Fibroblast of peridontal ligament (primary cell): Measurements from ENCODE around the gene KATNB1.
A peak's percentile ranks its signal among the peaks of the same experiment; 100 is the strongest.

Source experiments
- DNase-seq: peaks from one replicate; pipeline ENCODE4 v3.0.0-alpha.2; 2010; ENCODE audit errors: extremely low read depth

KATNB1 gene

DNA sequence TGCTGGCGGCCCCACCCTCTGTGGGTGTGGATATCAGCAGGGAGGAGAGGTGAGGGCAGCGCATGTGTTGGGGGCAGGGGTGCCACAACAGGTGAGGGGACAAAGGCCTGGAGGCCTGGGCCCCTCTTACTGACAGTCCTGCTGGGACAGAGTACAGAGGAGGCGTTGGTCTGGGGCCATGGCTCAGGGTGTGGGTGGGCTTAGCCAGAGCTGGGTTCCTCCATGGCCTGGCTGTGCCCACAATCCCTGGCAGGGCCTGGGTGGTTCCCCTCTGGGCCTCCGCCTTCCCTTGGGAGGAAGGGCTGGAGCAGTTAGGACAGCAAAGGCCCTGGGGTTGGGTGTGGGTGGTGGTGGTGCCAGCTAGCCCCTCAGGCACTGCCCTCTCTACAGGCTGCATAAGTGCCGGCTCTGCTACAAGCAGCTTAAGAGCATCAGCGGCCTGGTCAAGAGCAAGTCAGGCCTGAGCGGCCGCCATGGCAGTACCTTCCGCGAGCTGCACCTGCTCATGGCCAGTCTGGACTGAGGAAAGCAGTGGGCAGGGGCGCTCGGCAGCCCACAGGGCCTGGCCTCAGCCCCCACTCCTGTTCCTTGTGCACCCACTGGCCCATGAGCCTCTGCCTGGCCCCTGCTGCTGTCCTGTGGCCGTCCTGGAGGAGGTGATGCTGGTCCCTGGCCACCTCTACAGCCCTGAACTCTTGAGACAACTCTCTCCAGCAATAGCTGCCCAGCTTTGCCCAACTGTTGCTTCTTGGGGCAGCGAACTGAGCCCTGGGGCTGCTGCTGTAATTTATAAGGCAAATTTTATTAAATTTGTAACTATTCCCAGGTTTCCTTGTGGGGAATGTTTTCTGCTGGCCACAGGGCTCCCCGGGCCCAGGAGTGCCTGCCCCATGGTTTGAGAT is 21.1 kb downstream of the KATNB1 start:
- no peak for DNase-seq

DNA sequence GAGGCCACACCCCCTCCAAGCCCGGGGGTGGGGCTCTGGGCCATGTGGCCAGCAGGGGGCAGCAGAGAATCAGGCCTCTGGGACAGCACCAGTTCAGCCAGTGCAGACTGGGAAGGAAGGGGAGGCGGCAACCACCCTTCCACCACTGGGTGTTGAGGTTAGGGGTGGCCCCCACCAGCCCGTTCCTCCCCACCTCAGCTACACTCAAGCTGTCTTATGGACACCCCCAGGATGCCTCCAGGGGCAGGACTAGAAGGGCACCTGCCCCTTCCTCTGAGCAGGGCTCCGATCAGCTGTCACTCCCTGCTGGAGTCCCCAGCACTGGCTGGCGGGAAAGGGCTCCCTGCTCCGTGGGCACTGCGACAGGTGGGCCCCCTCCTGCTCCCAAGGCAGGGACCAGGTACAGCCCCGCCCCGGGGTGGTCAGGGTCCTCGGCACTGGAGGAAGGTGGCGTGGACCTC is 21.8 kb downstream of the KATNB1 start:
- peak; percentile 72 for DNase-seq

DNA sequence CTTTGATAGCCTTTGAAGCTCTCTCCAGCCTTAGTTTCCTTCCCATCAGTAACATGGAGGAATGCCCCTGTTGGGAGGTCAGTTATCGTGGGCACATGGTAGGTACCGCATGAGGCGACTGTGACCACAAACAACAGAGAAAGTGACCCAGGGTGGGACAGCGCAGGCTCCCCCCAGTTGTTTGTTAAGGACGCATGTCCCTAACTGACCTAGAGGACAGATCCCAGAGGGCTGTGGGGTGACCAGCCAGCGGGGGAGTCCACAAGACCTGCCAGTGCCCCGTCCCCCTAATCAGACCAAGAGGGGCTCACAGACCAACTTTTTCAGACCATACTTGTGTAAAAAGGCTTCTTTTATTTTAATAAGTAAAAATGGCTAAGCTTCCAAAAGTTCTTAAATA is 22.3 kb downstream of the KATNB1 start:
- no peak for DNase-seq

DNA sequence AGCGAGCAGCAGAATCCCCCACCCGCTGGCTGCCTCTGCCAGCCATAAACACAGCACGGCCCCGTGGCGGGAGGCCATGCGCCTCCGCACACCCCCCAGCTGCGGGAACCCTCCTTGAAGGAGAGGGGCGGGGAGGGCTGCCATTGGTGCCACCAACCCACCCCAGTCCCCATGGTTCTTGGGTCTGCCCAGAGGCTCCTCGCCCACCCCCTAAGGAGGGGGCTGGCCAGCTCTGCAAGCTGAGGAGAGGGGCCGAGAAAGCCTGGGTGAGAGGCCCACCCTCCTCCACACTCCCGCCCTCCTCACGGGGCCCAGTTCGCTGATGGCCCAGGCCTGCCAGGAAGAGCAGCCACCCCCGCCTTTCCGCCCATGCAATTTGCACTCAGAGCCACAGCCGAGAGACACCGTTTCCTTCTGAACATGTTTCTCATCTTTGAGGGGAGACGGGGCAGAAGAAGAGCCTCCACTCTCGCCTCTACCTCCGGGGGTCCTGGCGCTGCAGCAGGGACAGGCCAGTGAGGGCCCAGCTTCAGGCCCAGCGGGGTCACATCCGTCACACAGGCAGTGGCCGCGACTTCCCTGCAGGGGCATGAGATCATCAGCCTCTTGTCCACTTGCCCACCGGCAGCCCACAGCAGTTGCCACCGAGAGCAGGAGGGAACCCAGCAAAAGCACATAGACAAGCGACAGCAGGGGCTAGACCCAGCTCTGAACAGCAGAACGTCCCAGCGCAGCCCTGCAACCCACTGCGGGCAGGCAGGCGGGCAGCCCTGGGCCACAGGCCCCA is 23.0 kb downstream of the KATNB1 start:
- DNase-seq, result no peak

DNA sequence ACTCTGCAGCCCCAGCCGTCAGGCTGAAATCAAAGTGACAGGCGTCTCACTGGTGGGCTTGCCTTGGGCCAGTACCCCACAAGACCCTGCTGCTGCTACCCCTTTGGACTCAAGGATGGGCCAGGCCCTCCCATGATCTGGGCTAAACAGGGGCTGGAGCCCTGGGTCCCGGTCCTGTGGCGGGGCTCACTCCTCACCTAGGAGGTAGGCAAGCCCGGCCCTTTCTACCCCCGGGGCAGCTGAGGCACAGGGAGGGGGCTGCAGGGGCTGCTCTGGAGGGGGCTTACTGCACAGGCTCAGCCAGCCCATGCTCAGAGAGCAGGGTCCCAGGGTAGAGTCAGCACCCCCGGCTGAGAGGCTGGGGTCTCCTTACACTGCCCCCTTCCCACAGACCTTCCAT is 23.6 kb downstream of the KATNB1 start:
- no peak for DNase-seq

DNA sequence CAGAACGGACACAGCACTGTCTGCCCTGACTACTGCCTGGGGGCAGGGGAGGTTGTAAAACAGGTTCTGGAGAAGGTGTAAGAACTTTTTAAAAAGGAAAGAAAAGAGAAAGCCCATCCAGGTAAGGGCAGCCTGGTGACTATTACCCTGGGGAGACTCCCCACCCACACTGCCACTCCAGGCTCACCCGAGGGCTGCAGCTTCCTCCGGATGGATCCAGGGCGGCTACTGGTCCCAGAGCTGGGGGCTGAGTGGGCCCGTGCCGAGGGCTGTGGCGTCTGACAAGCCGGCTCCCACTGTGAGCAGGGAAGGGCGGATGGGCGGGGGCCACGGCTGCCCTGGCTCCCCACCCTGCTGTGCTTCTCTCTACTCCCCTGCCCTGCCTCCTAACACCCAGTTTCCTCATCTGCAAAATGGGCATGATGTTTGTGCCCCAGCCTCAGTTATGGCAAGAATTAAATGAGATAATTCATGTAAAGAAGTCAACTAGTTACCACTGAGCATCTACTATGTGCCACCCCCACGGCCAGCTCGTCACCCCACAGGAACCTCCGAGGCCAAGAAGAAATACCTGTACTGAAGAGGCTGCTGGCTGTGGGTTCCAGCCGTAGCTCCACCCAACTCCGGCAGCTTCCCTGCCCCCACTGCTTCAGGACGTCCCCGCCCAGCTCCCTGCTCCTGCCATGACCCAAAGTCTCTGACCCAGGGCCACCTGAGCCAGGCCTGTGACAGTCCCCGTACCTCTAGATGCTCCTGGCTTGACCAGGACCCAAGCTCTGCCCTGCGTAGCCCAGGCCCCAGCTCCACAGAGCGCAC is 24.2 kb downstream of the KATNB1 start:
- DNase-seq, result no peak

DNA sequence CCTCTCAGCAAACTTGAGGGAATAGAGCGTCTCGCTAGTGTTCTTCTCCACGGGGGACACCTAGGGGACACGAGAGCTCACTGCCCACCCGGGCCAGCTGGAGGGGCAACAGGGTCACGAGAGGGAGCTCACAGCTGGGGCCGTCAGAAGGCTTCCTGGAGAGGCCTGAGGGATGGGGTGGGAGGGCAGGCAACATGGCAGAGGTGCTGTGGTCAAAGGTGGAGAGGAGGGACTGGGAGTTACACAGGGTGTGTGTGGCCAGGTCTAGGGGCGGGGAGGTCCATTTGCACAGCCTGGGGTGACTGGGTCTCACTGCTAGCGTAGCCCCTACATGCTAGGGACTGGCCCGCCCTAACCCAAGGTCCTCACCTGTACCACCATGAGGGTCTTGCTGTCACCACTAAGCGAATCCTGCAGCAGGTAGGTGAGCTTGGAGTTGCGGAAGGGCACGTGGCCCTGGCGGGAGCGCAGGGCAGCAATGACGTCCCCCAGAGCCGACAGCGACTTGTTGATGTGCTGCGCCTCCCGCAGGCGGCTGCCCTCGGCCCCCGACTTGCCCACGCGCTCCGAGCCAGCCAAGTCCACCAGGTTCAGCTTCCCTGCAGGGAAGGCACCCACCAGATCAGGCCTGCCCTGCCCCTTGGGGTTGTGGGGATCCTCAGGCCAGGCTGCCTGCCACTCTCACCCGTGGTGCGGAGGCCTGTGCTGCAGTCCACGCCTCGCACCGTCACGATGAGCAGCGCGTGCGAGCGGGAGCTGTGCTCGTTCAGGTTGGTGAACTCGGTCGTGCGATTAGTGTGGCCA is 25.0 kb downstream of the KATNB1 start:
- no peak for DNase-seq

DNA sequence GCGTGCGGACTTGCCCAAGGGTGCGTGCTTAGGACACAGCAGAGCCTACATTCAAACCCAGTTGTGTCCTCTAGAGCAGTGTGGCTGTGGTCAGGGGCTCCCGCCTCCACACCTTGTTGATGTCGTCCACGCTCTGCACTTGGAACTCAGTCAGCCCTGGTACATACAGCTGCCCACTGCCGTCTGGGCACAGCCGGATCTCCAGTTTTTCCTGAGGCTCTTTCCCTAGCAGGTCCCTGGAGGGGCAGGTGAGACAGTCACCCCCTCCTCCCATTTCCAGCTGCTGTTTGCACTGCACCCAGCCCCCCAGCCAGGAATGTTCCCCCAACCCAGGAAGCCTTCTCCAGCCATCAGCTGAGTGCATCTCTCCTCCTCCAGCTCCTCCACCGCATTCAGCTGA is 25.7 kb downstream of the KATNB1 start:
- DNase-seq, result no peak

DNA sequence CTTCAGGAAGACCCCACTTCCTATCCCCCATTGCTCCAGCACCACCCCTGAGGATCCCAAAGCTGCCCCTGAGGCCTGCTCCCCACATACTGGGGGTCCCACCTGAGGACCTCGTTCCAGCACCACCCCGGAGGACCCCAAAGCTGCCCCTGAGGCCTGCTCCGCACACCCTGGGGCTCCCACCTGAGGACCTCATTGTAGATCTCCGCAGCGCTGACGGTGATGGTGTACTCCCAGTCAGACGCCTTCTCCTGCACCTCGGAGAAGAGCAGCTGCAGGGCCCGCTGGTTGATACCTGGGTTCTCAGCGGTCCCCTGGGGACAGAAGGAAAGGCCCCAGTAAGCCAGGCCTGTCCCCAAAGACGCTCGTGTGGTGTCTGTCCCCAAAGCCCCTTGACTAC is 26.4 kb downstream of the KATNB1 start:
- DNase-seq, result no peak

DNA sequence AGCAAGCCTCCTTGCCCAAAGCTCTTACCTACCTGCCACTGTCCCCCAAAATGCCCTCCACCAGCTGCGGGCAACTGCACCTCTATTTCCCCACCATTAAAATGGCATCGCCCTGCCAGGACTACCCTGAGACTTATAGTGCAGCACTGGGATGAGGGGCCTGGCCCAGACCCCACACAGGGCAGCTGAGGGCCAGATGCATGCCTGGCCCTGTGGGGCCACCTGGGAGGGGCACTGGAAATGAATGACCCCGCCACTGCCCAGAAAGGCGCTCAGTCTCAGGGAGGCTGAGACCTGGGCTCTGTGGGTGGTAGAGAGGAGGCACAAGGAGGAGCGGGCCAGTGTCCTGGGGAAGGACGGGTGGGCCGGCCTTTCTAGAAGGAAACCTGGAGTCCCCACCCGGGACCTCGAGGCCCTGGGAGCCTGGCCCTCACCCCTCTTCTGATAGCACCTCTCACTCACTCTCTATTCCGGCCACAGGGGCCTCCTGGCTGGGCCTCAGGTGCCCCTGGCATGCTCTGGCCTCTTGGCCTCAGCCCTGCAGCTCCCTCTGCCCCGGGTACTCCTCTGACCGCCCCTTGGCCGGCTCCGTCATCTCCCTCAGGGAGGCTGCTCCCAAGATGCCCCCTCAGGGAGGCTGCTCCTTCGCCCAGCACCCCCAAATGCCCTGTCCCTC is 26.9 kb downstream of the KATNB1 start:
- no peak for DNase-seq

DNA sequence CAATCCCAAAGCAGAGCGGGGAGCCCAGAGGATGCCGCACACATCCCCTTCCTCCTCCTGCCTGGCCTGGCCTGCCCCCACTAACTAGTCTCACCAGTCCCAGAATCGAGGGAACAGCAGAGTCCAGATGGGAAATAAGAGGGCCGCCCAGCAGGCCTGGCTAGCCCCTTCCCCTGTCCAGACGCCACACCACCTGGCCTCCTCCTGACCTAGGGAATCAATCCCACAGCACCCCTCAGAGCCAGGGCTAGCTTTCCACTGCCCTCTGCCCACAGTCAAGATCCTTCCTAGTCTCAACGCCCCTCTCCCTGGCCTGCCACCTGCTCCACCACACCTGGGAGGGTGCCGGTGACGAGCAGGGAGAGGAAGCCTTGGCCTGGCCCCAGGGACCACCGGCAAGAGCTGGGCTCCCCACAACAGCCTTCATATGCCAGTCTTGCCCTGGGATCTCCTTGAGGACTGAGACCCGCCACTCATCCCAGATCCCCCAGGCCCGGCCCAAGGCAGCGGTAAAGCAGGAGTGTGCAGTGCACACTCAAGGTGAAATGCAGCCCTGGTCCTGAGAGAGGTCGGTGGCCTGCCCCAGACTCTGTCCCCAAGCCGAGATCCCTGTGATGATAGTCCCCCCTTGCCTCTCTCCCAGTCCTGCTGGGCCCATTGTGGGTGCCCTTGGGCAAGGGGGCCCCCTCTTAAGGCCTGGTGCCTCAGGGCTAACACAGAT is 27.9 kb downstream of the KATNB1 start:
- DNase-seq, result no peak

DNA sequence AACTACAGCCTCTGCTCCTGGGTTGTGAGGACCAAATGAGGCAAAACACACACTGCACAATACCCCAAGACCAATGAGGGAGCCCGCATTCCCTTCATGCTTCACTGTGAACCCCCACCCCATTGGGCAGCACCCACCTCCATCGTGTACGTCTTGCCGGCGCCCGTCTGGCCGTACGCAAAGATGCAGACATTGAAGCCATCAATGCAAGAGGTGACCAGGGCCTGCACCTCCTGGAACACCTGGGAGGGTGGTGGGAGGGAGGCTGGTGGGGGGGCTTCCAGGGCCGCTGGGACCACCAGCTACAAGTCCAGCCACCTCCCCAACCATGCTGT is 28.4 kb downstream of the KATNB1 start:
- no peak for DNase-seq

DNA sequence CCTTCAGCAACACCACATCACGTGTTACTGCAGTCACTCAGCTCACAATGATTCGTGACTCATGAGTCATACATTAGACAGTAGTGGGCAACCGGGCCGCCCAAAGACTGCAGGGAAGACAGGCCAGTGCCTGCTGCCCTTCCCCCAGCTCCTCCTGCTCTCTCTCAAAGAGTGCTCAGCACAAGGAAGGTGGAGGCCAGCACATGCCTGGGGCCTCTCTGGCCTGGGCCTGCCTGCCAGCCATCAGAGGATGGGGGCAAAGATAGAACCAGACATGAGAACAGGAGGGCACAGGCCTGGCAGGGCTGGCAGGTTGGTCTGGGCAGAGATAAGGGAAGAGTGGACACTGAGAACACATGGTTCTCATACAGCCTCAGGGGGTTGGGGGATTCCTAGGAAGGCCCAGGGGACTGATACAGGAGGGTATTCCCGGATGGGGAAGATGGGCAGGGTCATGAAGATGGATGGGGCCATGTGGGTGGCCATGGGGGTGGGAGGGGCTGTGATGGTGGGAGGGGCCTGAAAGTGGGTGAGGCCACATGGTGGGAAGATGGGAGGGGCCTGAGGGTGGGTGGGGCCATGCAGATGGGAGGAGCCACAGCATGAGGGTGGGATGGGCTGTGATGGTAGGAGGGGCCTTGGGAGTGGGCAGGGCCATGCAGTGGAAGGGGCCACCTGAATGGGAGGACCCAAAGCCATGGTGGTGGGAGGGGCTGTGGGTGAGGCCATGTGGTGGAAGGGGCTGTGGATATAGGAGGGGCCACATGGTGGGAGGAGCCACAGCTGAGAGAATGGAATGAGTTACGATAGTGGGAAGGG is 29.0 kb downstream of the KATNB1 start:
- peak; percentile 71 for DNase-seq

DNA sequence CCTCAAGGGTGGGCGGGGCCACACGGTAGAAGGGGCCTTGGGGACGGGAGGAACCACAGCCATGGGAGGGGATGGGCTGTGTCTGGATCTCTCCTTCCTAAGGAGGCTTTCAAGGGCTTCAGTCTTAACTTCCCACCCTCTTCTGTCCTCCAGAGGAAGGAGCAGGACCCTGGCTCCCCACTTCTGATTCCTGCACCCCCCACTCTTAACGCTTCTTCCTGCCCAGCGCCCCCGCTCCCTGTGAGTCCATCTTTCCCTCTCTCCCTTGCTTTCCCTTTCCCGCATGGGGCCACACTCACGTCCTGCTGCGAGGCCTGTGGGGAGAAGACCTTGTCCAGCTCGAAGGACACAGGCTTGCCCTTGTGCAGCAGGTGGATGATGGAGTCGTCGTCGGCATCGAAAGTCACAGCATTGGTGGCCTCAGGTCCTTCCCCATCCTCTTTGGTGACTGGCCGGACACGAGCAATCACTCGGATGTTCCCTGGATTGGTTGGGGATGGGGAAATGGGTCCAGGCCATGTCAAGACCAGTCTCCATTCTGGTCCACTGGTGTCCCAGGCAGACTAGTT is 29.7 kb downstream of the KATNB1 start:
- no peak for DNase-seq

DNA sequence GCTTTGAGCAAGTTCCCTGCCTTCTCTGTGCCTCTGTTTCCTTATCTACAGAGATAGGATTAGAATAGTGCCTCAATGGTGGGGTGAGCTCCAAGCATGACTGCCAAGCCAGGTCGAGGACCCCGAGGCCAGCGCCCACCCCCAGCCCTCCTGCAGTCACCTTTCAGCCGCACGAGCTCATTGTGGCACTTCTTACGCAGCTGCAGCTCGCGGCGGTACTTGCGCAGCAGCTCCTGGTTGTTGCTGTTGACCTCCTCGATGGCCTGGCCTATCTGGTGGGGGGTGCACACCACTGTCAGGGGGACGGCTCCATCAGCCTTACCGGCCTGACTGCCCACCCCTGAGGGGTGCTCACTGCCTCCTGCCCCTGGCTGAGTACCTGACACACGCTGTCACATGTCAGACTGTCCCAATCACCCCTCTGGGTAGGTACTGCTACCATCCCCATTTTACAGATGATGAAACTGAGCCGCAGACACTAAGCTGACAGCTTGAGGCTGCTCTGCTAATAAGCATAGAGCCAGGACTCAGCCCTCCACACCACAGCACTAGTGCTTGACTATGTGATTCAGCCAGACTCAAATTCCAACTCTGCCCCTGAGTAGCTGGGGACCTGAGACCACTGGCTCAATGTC is 31.3 kb downstream of the KATNB1 start:
- DNase-seq, result no peak

DNA sequence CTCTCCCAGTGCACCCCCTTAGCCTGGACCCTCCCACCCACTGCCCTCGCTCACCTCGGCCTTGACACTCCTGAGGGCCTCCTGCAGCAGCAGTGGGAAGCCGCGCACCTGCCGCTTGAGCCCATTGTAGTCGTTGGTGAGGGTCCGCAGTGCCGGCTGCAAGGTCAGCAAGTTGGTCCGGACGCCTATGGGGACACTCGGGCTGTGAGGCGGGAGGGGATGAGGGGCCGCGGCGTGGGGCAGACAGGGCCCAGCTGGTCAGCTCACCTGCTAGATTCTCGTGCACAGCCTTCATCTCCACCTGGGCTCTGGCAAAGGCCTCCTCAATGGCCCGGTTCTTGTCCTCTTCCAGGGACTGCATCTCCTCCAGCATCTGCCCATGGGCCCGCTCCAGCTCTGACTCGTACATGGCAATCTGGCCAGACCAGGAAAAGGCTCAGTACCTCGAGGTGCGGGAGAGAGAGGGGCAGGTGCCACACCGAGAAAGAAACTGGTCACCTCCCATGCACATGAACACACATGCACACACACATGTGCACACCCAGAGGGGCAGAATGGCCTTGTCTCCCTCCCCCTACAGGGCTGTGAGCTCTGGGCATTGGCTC is 34.1 kb downstream of the KATNB1 start:
- no peak for DNase-seq

DNA sequence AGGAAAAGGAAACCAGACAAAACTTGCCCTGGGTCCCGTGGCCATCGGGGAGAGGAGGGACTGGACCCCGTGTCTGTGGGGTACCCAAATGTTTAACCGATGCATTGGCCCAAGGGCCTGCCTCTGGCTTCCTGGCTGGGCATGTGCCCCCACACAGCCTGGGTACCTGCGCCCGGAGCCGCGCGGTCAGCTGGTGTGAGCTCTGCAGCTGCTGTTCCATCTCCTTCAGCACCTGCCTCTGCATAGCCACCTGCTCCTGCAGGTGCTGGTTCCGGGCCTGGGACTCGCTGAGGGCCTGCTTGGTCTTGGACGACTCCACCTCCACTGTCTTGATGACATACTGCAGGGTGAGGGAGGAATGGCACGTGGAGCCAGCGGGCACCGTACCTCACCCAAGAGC is 34.8 kb downstream of the KATNB1 start:
- no peak for DNase-seq
